EL (cell line): ENCODE results near the gene CHTF8.
"Not testable (repeated sequence)": the region's sequence is repeated elsewhere in the genome, so short reads cannot be mapped to it uniquely, and the experiment has no call there.

ENCODE experiments used
- DNase-seq: peaks from one replicate; pipeline ENCODE4 v3.0.0-alpha.2; 2016

Gene CHTF8

DNA sequence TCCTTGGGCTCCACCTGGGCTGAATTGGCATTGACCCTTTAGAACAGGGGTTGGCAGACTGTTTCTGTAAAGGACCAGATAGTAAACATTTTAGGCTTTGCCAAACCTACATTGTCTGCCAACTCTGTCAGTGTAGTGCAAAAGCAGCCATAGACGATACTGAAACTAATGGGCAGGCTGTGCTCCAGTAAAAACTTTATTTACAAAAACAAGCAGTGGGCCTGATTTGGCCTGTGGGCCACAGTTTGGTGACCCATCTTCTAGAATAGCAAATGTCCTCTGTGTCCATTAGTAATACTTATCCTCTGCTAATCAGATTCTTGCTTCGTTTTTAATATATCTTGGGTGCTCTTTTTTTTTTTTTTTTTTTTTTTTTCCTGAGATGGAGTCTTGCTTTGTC lies 6.2 kb upstream of the CHTF8 start:
- DNase-seq = no peak

DNA sequence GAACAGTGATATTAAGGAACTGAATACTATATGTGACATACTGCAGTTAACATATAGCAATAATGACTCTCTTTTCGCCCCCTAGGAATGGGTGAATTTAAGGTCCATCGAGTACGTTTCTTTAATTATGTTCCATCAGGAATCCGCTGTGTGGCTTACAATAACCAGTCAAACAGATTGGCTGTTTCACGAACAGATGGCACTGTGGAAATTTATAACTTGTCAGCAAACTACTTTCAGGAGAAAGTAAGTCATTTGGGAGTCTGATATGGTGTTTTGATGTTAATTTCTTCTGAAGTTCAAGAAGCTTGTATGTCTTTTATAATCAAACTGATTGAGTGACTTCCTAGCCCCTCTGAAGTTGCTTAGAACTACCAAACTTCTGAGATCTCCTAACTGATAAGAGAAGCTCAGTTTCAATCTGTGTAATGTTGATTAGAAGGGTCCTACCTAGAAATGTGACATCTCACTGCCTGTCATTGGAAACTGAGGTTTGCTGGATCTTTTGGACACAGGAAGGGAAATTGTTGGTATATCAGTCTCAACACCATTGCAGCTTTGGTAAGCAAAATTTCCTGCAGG lies 1.1 kb upstream of the CHTF8 start:
- no peak for DNase-seq

DNA sequence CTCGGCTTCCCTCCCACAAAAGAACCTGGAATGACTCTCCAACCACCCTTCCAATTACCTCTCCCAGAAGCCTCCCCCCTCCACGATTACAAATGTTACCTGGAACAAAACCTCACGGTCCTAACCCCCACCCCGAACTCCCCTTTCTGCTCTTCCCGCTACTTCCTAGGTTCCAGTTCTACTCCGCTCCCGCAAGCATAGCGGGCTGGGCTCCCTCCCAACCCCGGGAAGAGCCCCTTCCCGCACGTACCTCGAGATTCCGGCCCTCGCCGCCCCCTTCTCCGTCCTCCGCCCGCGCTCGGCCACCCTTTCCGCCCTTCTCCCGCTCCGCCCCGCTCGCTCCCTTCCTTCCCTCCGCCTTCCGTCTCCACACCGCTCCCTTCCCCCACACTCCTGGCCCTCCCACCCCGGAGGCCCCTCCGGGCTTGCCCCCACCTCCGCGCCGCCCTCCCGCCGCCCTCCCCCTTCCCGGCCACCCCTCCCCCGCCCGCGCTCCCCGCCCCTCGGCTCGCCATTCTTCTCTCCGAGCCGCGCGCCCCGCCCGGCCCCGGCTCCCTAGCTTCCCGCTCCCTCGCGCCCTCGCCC lies 457 bp downstream of the CHTF8 start:
- peak; percentile 86 for DNase-seq

DNA sequence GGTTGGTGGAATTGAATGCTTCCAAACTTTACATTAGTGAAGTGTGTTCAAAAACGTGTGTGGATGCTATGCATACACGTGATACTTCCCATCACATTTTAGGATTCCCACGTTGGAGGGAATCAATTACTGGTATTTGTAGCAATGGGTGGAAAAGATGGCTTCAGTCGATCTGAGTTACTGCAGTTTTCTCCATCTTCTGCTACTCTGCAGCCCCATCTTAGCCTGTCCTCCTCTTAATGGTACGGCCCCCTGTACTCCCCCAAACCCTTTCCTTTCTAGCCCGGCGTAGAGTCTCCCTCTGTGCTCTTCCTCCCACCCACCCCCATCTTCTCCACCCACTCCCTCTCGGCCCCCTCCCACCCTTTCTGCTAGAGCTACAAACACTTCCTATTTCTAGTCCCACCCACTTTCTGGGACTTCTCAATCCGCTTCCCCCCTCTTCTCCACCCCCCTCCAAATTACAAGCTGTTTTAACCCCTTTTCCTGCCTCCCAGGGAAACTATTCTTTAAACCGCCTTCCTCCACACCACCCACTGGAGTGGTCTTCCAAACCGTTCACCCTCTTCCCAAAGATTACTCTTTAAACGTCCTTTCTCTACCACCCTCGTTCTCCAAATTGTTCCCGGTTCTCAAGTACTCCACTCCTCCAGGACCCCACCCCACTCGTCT lies 1.1 kb downstream of the CHTF8 start:
- peak; percentile 38 for DNase-seq

DNA sequence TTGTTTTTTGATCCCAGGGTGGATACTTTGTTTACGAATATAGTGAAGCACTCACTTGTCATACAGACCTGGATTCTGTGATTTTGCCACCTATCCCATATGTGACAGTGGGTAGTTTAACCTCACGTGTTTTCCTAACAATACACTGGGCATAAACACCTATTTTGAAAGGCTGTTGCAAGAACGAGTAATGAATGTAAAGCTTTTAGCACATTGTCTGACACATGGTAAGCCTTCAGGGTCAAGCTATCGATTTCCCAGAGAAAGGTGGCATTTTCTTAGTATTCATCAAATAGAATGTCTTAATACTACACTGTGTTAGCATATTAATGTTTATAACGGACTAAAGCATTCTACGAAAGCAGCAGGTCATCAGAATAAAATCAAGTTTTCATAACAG lies 1.9 kb downstream of the CHTF8 start:
- DNase-seq = no peak

DNA sequence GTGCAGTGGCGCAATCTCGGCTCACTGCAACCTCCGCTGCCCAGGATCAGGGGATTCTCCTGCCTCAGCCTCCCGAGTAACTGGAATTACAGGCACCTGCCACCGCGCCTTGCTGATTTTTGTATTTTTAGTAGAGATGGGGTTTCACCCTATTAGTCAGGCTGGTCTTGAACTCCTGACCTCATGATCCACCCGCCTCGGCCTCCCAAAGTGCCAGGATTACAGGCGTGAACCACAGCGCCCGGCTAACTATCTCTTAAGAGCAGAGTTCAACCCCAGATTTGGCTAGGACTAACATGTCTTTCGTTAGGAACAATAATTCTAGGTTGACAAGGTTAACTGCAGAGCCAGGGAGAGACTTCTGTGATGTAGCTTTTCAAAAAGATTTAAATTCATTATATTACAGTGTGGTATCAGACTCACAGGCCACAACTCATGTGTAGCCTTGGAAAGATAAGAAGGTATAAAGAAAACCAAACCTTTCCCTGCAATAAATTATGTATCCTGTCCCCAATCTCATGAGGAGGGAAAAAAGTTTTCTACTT lies 4.3 kb downstream of the CHTF8 start:
- no peak for DNase-seq

DNA sequence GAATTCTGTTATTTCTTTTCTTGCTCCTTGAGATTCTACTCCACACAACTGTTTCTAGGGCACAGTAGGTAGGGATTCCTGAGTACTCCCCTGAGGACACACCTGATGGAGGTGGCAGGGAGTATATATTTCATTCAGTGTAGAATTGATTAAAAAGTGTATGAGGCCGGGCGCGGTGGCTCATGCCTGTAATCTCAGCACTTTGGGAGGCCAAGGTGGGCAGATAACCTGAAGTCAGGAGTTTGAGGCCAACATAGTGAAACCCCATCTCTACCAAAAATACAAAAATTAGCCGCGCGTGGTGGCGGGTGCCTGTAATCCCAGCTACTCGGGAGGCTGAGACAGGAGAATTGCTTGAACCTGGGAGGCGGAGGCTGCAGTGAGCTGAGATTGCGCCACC lies 5.6 kb downstream of the CHTF8 start:
- DNase-seq = not testable (repeated sequence)

DNA sequence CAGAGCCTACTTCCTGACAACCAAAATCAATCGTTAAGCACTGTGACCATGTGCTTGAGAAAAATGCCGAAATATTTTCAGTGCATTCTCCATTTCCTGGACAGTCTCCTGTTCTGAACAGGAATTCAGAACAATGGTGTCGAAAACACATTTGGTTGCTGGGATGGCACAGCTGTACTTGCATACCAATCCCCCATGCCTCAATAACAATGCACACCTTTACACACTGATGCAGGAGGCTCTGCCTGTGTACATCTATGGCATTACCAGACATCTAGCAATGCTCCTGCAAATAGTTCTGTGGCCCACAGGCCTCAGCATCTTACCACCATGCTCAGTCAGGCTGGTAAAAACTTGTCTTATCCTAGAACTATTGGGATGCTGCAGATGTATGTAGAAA lies 6.2 kb downstream of the CHTF8 start:
- no peak for DNase-seq

DNA sequence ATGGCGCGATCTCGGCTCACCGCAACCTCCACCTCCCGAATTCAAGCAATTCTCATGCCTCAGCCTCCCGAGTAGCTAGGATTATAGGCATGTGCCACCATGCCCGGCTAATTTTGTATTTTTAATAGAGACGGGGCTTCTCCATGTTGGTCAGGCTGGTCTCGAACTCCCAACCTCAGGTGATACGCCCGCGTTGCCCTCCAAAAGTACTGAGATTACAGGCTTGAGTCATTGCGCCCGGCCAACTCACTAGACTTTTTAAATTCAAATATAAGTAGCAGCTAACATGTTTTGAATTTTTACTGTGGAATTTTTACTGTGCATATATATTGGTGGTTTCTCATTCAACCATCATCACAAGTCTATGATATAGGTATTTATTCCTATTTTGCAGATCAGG lies 7.4 kb downstream of the CHTF8 start:
- DNase-seq = not testable (repeated sequence)

DNA sequence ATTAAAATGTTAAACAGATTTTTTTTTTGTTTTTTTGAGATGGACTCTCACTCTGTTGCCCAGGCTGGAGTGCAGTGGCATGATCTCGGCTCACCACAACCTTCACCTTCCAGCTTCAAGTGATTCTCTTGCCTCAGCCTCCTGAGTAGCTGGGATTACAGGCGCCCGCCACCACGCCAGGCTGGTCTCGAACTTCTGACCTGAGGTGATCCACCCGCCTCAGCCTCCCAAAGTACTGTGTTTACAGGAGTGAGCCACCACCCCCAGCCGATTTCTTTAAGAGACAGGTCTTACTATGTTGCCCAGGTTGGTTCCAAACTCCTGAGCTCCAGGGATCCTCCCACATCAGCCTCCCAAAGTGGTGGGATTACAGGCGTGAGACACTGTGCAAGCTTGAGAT lies 8.0 kb downstream of the CHTF8 start:
- DNase-seq = not testable (repeated sequence)

DNA sequence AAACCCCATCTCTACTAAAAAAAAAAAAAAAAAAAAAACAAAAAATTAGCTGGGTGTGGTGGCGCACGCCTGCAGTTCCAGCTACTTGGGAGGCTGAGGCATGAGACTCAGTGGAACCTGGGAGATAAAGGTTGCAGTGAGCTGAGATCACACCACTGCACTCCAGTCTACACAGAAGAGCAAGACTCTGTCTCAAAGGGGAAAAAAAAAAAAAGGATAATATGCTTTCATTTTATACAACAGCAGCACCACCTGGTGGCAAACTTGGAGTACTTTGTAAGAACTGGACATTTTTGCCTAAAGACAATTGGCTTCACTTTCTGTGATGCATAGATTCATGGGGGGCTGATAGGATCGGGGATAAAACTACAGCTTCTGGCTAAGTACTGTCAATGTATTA lies 8.5 kb downstream of the CHTF8 start:
- DNase-seq = peak; percentile 76

DNA sequence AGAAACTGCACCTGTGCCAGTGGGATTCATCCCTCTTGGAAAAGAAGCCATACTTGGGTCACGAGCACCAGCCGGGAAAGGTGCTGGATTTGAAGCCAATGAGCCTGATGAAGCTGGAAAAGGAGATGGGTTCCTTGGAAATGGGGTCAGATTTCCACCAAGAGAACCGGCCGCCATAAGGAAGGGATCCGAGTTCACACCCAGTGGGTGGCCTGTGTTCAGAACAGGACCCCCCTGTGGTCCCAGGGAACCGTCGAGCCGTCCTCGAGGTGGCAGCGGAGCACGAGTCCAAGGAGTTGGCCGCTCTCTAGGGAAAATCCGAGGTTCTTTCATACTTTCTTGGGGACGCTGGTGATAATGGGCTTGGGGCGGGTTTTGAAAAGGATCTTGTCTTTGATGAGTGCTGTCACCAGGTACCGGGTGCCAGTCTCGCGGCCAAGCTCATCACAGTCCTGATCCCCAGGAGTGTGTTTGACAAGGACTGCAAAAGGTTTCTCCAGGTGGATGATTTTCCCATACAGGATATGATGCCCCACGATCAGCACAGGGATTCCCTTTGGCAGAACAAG lies 12.2 kb downstream of the CHTF8 start:
- no peak for DNase-seq

DNA sequence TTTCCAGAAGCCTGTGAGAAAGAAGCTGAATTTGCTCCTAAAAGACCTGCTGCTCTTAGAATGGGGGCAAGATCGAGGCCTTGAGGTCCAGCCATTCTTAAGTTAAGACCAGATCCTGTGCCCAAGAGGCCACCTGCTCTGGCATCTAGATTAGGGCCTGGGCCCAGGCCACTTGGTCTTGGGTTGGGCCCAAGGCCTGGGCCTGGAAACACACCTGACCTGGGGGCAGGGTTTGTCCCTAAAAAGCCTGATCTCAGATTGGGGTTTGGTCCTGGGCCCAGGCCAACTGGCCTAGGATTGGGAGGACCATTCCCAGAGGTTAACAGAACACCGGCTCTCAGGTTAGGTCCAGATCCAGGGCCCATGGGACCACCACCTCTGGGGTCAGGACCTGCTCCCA lies 12.9 kb downstream of the CHTF8 start:
- DNase-seq = no peak

DNA sequence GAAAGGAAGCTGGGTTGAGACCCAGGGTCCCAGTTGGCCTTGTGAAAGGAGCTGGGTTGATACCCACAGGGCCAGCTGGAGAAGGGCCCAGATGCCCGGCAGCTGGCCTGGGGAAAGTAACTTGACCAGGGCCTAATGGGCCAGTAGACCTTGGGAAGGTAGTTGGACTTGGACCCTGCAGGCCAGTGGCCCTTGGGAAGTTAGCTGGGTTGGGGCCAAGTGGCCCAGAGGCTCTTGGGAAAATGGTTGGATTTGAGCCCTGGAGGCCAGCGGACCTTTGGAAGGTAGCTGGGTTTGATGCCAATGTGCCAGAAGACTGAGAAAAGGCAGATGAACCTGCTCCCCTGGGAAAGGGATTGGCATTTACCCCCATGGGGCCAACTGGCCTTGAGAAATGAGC lies 13.4 kb downstream of the CHTF8 start:
- no peak for DNase-seq

DNA sequence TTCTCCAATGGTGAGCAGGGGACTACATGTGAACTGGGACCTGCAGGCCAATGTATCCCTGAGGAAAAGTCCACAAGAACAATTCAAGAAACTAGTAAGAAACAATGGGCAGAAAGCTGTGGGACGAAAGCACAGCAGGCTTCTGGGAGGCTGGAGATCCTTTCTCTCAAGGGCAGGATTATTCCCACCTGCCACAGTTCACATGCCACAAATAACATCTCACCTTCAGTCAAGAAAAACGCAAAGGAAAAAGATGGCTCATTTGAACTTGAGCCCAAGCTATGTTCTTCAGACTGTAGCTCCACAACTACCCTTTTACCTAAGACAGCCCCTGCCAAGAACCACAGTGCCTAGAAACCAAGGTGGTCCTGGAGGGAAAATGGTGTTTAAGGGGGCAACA lies 13.9 kb downstream of the CHTF8 start:
- DNase-seq = no peak

DNA sequence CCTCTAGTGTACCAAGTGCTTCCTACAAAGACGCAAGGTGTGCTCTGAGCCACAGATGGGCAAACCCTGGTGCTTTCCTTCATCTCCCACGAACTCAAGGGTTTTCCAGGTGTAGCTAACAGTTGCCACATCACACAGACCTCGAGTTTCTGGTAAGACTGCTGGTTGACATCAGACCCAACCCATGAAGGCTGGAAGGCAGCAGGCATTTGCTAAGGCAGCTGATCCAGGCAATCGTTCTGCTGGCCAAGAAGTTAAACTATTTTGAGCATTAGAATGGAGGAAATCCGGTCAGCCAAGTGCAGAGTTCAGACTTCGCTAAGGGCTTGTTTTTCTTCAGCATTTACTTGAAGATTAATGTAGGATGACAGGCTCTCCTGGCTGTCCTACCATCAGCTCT lies 15.5 kb downstream of the CHTF8 start:
- no peak for DNase-seq

DNA sequence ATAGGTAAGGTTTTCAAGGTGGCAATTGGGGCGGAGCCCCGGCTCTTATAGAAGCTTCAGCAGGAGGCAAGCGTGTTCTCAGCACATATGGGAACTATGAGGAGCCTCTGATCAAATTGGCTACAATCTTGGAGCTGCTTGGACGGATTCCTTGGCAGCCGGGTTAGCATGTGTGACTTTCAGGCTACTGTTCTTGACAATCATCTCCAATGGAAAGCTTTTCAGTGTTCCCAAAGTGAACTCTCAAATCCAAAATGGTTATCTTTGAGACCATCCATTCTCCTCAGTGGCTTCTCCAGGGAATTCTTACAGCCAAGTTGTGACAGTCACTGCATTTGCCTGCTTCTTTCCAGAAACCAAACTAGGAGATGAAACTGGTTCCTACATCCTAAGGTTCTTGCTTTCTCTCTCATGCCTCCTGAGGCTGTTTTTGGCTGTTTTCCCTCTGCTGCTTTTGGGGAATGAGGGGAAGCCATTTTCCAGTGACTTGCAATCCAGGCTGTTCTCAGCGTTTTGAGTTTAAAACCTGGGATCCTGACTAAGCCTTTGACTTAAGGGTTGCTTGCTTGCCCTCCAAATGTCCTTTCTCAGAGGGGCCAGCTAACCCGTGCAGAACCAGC lies 16.0 kb downstream of the CHTF8 start:
- DNase-seq = no peak

DNA sequence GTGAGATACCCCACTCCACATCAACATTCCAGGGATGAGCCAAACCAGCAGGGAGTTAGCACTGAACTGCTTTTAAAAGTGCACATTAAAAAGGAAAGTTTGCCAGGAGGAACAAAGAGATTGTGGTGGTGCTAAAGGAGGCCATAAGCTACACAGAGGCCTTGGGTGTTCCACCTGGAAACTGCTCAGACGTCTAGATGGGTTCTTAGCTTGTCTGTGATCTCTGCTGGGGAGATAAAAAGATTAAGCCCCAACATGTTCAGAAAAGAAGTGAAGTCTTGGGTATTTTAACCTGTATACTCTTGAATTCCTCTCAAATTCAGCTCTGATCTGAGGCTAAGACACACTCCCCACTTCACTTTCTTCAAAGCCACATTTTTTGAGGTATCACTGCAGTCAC lies 16.6 kb downstream of the CHTF8 start:
- no peak for DNase-seq

DNA sequence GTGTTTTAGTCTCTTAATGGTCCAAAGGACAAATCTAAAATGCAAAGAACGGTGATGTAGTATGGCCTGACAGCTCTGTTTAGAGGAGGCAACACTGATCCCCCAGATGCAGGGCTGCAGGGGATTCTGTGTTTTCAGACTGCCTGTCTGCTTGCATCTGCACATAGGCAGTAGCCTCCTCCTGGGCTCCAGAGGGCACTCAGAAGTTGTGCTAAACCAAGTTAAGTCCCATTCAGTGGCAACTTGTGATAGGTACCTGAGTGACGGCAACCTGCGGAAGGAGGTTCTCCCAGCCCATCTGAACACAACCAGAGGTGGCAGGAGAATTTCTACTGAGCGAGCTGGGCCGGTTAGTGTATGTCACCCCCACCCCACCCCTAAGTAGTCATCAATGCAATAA lies 17.0 kb downstream of the CHTF8 start:
- DNase-seq = no peak

DNA sequence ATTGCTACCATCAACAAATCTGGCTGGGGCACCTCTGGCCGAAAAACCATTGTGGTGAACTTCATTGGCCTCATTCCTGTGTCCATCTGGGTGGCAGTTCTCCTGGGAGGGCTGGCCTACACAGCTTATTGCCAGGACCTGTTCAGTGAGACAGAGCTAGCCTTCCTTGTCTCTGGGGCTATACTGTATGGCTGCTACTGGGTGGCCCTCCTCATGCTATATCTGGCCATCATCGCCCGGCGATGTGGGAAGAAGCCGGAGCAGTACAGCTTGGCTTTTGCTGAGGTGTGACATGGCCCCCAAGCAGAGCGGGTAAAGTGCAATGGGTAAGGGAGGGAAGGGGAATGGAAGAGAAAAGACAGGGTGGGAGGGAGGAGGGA lies 17.4 kb downstream of the CHTF8 start:
- no peak for DNase-seq

DNA sequence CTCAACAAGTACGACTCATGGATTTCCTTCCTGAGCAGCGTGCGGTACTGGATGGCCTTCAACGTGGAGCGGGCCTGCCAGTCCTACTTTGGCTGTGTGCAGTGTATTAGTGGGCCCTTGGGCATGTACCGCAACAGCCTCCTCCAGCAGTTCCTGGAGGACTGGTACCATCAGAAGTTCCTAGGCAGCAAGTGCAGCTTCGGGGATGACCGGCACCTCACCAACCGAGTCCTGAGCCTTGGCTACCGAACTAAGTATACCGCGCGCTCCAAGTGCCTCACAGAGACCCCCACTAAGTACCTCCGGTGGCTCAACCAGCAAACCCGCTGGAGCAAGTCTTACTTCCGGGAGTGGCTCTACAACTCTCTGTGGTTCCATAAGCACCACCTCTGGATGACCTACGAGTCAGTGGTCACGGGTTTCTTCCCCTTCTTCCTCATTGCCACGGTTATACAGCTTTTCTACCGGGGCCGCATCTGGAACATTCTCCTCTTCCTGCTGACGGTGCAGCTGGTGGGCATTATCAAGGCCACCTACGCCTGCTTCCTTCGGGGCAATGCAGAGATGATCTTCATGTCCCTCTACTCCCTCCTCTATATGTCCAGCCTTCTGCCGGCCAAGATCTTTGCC lies 17.9 kb downstream of the CHTF8 start:
- DNase-seq = no peak

DNA sequence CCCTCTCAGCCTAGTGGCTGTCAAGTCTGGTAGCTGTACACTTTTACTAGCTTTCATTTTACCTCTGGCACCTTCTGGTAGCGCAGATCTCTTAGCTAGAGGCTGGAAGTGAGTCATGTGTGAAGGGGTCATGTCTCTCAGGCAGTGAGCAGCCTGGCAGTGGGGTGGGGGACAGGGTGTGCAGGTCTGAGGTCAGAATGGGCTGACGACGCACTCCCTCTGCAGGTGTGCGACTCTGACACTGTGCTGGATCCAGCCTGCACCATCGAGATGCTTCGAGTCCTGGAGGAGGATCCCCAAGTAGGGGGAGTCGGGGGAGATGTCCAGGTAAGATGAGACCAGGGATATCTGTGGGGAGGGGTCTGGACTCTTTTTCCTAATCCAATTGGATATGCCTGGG lies 19.2 kb downstream of the CHTF8 start:
- DNase-seq = no peak
